WTC11 (cell line): Measurements from ENCODE around the gene ABCB8. TPM values are rescaled to one million over a fixed set of nuclear protein-coding genes. Genes with fewer than 3 reads are reported as not detected.

Source experiments
- ATAC-seq: fragments of 200-7000 bp; cut with Tn5 transposase; 2 replicates; pipeline ENCODE4 v1.10.0; 2021; ENCODE audit warnings: mild to moderate bottlenecking, moderate library complexity
- CTCF ChIA-PET: fragments of 300-600 bp; sonication (Branson Sonifier 250); formaldehyde crosslinking; loops from one replicate; lab custom pipeline; 2021; ENCODE audit warnings: antibody characterized with exemption; lab: Charles Lee
- POLR2A ChIA-PET: fragments of 350-600 bp; sonication (Branson Sonifier 250); formaldehyde crosslinking; loops from one replicate; lab custom pipeline; 2021; ENCODE audit warnings: antibody characterized with exemption; lab: Charles Lee
- DNase-seq: peaks from one replicate; pipeline ENCODE4 v3.0.0; 2021; ENCODE audit warnings: low spot score
- H3K27ac Mint-ChIP-seq: 2 replicates; pipeline ENCODE4 v1.8.0; 2021; ENCODE audit warnings: mixed read lengths
- H3K27me3 Mint-ChIP-seq: 2 replicates; pipeline ENCODE4 v1.8.0; 2021; ENCODE audit warnings: low read depth, mild to moderate bottlenecking, moderate library complexity, mixed read lengths
- H3K36me3 Mint-ChIP-seq: 2 replicates; pipeline ENCODE4 v1.8.0; 2021; ENCODE audit warnings: mixed read lengths
- H3K4me1 Mint-ChIP-seq: 2 replicates; pipeline ENCODE4 v1.8.0; 2022; ENCODE audit warnings: mixed read lengths
- H3K4me3 Mint-ChIP-seq: 2 replicates; pipeline ENCODE4 v1.8.0; 2021; ENCODE audit warnings: mild to moderate bottlenecking, moderate library complexity, mixed read lengths
- H3K9me3 Mint-ChIP-seq: 2 replicates; pipeline ENCODE4 v1.8.0; 2021; ENCODE audit warnings: mixed read lengths
- AR ChIP-seq: fragments of 250-450 bp; sonication (Bioruptor Pico); IDR thresholded peaks from 2 replicates; pipeline ENCODE4 v1.9.0; 2021; ENCODE audit warnings: mild to moderate bottlenecking
- ARID4B ChIP-seq: sonication (generic); formaldehyde crosslinking; IDR thresholded peaks from 2 replicates; pipeline ENCODE4 v1.8.0; 2023; ENCODE audit warnings: missing genetic modification reagents, mild to moderate bottlenecking, borderline replicate concordance
- ATF6 ChIP-seq: sonication (generic); formaldehyde crosslinking; IDR thresholded peaks from 2 replicates; pipeline ENCODE4 v1.8.1; 2023; ENCODE audit warnings: mild to moderate bottlenecking, missing genetic modification reagents
- CREB1 ChIP-seq: sonication (generic); formaldehyde crosslinking; IDR thresholded peaks from 2 replicates; pipeline ENCODE4 v1.8.0; 2023; ENCODE audit warnings: mild to moderate bottlenecking, missing genetic modification reagents
- FOXP1 ChIP-seq: sonication (generic); formaldehyde crosslinking; IDR thresholded peaks from 2 replicates; pipeline ENCODE4 v1.8.0; 2022; ENCODE audit warnings: missing genetic modification reagents, mild to moderate bottlenecking, moderate library complexity, borderline replicate concordance
- HMGXB4 ChIP-seq: sonication (generic); formaldehyde crosslinking; IDR thresholded peaks from 2 replicates; pipeline ENCODE4 v1.8.1; 2023; ENCODE audit warnings: mild to moderate bottlenecking, moderate library complexity, missing genetic modification reagents
- KAT7 ChIP-seq: sonication (generic); formaldehyde crosslinking; IDR thresholded peaks from 2 replicates; pipeline ENCODE4 v1.8.1; 2023; ENCODE audit warnings: missing genetic modification reagents, mild to moderate bottlenecking, borderline replicate concordance
- PRDM15 ChIP-seq: sonication (generic); formaldehyde crosslinking; IDR thresholded peaks from 2 replicates; pipeline ENCODE4 v1.8.0; 2022; ENCODE audit warnings: missing genetic modification reagents
- SMAD4 ChIP-seq: sonication (generic); formaldehyde crosslinking; IDR thresholded peaks from 2 replicates; pipeline ENCODE4 v1.8.0; 2022; ENCODE audit warnings: mild to moderate bottlenecking, missing genetic modification reagents
- SOX15 ChIP-seq: fragments of 250-450 bp; sonication (Bioruptor Pico); IDR thresholded peaks from 2 replicates; pipeline ENCODE4 v1.9.0; 2021; ENCODE audit warnings: mild to moderate bottlenecking
- ZBTB43 ChIP-seq: sonication (generic); formaldehyde crosslinking; IDR thresholded peaks from 2 replicates; pipeline ENCODE4 v1.8.1; 2023; ENCODE audit warnings: mild to moderate bottlenecking, missing genetic modification reagents
- ZNF121 ChIP-seq: sonication (generic); formaldehyde crosslinking; IDR thresholded peaks from 2 replicates; pipeline ENCODE4 v1.8.0; 2023; ENCODE audit warnings: missing genetic modification reagents
- ZNF263 ChIP-seq: sonication (generic); formaldehyde crosslinking; IDR thresholded peaks from 2 replicates; pipeline ENCODE4 v1.8.1; 2022; ENCODE audit warnings: low read depth, mild to moderate bottlenecking, moderate library complexity, missing genetic modification reagents
- ZNF512 ChIP-seq: sonication (generic); formaldehyde crosslinking; IDR thresholded peaks from 2 replicates; pipeline ENCODE4 v1.8.1; 2022; ENCODE audit warnings: missing genetic modification reagents, borderline replicate concordance
- total RNA-seq: library from RNA; stranded (reverse); gene quantifications from 3 replicates; pipeline ENCODE4 v1.2.3, GENCODE V29; 2021

ABCB8 gene
- total RNA-seq, 1 experiment from 2014 or later: 35.9 TPM

GRCh38 chr7:151023232-151023631, 5.0 kb upstream of the ABCB8 start:
- no peaks in the 10 kb centered on the region for H3K36me3 Mint-ChIP-seq
- no peak for ATAC-seq
- ChIA-PET POLR2A (no interaction called here), CTCF (interaction anchor here (1.5 kb wide), 1 partner anchor 13 kb away, joined by 3 read pairs; no protein-coding TSS in a partner anchor)
- H3K4me3 Mint-ChIP-seq: no peak overlapping the region
- H3K9me3 Mint-ChIP-seq: no peaks in the 10 kb centered on the region
- peaks cover 39% of the 10 kb centered on the region for H3K4me1 Mint-ChIP-seq
- TF ChIP-seq SMAD4 (CRISPR knock-in tag): no peak
- TF ChIP-seq AR: no peak
- TF ChIP-seq KAT7 (CRISPR knock-in tag): no peak
- TF ChIP-seq ARID4B: no peak
- no peak for TF ChIP-seq ZNF263 (CRISPR knock-in tag)
- no peak for TF ChIP-seq PRDM15
- no peak for TF ChIP-seq CREB1 (CRISPR knock-in tag)
- no peak for TF ChIP-seq SOX15
- TF ChIP-seq ZBTB43 (CRISPR knock-in tag): no peak
- no peak for TF ChIP-seq FOXP1 (CRISPR knock-in tag)
- TF ChIP-seq ATF6: no peak
- no peak for TF ChIP-seq ZNF121
- TF ChIP-seq HMGXB4 (CRISPR knock-in tag): no peak
- no peak for TF ChIP-seq ZNF512 (CRISPR knock-in tag)
- no peak overlapping the region for H3K27ac Mint-ChIP-seq
- no peak for DNase-seq
- H3K27me3 Mint-ChIP-seq: peaks cover 51% of the 10 kb centered on the region
